GM18520 (cell line): ENCODE results near the gene PAF1.

Experiments
- ATAC-seq: cut with Tn5 transposase; IDR thresholded peaks from one replicate; pipeline ENCODE4 v1.9.1; 2021; ENCODE audit not compliant: unreplicated experiment

Gene PAF1

DNA sequence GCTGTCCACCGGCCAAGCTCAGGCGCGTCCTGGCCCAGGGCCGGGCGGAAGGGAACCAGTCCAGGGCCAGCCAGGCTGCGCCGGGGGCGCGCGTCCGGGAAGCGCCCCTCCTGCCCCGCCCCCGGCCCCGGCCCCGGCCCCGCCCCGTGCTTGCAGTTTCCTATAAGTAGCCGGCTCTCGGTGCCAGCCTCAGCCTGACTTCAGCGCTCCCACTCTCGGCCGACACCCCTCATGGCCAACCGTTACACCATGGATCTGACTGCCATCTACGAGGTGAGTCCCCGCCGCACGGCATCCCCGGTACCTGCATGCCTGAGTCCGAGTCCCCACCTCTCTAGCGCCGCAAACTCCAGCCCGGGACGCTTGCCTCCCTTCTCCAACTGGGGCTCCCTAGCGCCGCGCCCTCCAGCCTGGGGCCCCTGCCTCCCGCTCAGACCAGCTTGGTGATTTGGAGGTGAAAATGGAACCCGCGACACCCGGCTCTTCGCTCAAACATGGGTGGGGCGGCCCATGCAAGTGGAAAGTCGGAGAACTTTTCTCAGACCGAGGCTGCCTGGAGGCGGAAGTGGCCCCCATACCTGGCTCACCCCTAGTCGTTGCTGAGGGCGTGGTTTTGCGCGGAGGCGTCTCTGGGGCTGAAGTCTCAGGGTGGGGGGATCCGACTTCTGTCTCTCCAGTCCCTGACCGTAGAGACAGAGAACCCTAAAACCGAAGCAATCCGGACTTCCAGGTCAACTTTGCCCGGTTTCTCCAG lies 15.9 kb upstream of the PAF1 start, which contains the start of gene ZFP36:
TSS of gene ZFP36 (plus strand) at position 192 of the 754 bp plus-strand sequence. CDS start at position 250, 58 bp downstream.
- peak; percentile 14 for ATAC-seq

DNA sequence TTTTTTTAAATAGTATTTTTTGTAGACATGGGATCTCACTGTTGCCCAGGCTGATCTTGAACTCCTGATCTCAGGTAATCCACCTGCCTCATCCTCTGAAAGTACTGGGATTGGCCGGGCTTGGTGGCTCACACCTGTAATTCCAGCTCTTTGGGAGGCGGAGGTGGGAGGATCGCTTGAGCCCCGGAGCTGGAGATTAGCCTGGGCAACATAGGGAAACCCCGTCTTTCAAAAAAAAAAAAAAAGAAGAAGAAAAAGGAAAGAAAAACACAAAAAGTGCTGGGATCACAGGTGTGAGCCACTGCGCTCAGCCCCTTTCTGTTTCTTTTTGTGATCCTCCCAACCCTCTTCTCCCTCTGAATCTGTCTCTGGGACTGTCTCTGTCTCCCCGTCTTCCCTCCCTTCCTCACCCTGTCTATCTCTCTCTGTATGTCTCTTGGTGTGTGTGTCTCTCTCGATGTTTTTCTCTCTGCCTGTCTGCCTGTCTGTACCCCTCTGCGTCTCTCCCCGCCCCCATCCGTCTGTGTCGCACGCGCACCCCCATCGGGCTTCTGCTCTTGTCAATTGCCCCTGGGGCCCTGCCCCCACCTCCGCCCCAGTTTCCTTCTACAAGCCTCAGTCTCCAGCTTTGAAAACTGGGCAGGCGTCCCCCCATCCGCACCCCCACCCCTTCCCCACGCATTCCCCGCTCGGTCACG lies 15.2 kb upstream of the PAF1 start:
- no peak for ATAC-seq

DNA sequence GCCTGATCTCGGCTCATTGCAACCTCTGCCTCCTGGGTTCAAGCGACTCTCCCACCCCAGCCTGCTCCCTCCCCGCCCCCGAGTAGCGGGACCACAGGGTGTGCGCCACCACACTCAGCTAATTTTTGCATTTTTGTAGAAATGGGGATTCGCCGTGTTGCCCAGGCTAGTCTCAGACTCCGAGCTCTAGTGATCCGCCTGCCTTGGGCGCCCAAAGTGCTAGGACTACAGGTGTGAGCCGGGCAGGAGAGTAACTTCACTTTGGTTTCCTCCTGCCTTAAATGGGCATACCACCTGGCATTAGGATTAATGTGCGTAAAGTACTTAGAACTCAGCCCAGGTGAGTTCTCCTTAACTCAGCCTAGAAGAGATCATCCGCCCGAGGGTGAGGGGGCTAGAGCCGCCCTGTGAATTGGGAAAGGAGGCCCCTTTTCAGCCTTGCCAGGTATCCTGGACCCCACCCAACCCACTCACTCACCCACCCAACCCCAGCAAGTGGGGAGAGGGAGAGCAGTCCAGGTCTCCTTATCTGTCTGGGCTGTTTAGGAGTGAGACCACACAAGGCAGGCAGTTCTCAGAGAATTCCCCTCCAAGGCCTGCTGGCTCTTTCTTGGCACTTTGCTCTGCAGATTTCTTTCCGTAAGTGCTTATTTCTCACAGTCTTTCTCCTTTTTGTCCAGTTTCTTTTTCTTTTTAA lies 14.5 kb upstream of the PAF1 start:
- no peak for ATAC-seq

GRCh38 chr19:39403331-39404312 lies 12.7 kb upstream of the PAF1 start:
- ATAC-seq = no peak

DNA sequence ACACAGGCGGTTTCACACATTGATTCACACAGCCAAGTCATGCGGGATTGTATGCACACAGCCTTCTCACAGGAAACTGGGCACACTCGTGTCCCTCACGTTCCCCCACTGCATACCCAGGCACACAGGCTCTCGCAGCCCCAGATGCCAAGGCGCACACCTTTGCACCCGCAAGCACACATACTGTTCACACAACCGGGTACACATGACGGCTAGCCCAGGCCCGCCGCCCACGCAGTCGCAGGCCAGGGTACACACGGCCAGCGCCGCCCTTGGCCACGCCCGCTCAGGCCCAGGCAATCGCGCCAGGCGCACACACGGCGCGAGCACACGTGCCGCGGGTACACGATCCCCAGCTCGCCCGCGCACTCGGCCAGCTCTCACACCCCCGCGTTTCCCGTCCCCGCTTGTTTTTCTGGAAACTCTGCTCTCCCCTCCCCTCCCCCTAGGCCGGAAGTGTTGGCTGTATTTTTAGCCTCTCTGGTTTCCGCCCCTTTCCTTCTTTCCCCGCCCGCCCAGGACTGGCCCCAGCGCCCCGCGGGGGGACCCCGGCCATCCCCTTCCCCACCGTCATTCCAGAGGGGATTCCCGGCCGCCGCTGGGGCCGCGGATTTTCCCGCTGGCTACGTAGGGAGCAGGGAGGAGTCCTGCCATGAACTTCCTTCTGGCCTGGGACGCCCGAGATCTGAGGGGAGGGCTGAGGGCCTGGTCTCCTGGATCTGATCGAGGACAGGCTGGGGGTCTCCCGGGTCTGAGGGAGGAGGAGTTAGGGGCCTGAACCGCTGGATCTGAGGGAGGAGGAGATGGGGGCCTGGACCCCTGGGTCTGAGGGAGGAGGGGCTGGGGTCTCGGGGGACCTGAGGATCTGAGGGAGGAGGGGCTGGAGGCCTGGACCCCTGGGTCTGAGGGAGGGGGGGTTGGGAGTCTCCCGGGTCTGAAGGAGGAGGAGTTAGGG lies 11.7 kb upstream of the PAF1 start:
- peak; percentile 14 for ATAC-seq

GRCh38 chr19:39401549-39402345 lies 10.8 kb upstream of the PAF1 start:
- ATAC-seq = no peak

DNA sequence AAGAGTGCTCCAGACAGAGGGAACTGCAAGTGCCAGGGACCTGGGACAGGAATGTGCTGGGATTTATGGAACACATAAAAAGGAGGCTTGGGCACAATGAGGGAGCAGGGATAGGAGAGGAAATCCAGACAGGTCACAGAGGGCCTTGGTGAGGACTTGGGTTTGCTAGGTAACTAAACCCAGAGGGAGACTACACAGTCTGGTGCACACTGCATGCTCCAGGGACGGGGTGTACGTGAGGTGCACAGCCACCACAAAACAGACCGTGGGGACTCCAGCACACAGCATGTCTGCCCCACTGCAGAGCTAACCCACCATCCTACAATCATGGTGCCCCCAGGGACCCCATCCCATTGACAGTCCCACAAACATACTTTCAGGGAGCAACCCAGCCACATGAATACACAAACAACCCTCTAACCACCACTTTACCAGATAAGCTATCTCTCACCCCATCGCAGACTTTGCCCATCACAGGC lies 10.2 kb upstream of the PAF1 start:
- ATAC-seq = no peak

GRCh38 chr19:39400061-39400460 lies 9.2 kb upstream of the PAF1 start:
- ATAC-seq = no peak

- no peak for ATAC-seq
Observed at GRCh38 chr19:39399668-39400050, 8.8 kb upstream of the PAF1 start.

GRCh38 chr19:39398297-39398864 lies 7.5 kb upstream of the PAF1 start:
- ATAC-seq = no peak

DNA sequence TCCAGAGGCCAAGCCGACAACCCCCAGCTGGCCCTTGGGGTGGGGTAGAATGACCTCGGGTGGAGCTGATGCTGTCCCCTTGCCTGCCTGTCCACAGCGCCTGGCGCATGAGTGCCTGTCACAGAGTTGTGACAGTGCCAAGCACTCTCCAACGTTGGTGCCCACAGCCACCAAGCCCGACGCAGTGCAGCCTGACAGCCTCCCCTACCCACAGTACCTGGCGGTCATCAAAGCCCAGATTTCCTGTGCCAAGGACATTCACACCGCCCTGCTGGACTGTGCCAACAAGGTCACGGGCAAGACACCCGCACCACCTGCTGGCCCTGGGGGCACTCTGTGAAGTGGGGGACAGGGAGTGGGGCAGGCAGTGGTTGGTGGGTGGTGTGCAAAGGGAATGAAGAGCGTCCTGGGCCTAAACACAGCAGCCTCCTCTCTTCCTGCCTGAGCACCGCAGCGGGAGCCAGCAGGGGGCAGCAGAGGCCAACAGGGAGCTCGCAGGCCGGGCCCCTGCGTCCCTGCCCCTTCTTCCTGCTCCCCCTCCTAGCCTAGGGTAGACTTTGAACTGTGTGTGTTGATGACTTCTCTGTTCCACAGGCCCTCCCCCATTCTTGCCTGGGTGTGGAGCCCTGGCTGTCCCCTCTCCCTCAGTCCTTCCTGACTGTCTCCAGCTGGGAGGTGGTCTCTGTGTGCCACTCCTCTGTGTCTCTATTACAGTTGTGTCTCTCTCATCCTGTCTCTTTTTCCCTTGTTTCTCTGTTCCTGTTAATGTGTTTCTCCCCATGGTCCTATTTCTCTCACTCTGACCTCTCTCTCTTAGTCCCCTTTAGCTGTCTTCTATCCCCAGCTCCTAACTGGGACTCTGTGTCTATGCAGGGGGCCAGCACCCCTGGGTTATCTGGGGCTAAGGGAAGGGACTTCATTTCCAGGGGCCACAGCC lies 6.7 kb upstream of the PAF1 start:
- peak; percentile 27 for ATAC-seq

GRCh38 chr19:39390451-39390750 lies 505 bp downstream of the PAF1 start:
- no peak for ATAC-seq

- no peak for ATAC-seq
Observed at GRCh38 chr19:39389631-39390414, 1.1 kb downstream of the PAF1 start.

GRCh38 chr19:39388657-39389056 lies 2.2 kb downstream of the PAF1 start:
- ATAC-seq = no peak

- no peak for ATAC-seq
Observed at GRCh38 chr19:39386557-39386956, 4.3 kb downstream of the PAF1 start.

DNA sequence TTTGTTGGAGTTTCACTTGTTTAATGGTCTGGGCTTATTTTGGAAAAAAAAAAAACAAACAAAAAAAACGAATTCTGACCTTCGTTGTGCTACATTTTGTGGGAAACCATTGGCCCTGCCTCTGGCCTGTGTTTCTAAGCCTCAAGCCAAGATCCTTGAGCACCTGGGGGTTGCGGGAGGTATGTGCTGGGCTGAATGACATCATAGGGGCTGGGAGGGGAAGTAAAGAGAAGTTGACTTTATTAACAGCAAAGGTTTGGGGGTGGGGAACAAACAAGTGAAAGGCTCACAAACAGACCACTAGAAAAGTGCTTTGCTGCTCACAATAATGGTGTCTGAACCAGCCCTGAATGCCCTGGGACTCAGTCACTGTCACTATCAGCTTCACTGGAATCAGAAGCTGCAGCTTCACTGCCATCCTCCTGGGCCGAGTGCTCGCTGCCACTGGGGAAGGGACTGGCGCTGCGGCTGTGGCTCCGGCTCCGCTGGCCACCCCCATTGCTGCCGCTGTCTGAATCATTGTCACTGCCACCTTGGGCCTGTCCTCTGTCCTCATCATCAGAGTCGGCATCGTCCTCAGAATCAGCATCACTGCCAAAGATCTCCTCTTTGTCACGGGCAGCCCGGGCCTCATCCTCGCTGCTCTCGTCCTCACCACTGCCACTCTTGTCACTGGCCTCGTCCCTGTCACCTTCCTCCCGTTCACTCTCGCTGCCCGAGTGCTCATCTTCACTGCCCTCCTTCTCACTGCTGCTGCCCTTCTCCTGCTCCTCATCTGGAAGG lies 5.1 kb downstream of the PAF1 start:
- ATAC-seq = no peak
